GM21723 (cell line): Measurements from ENCODE around the gene PDE6B.
"Not testable (repeated sequence)": the region's sequence is repeated elsewhere in the genome, so short reads cannot be mapped to it uniquely, and the experiment has no call there.

ENCODE experiments used
- ATAC-seq: cut with Tn5 transposase; IDR thresholded peaks from one replicate; pipeline ENCODE4 v1.9.1; 2021; ENCODE audit warnings: mild to moderate bottlenecking, moderate library complexity; ENCODE audit not compliant: unreplicated experiment

Gene PDE6B

DNA sequence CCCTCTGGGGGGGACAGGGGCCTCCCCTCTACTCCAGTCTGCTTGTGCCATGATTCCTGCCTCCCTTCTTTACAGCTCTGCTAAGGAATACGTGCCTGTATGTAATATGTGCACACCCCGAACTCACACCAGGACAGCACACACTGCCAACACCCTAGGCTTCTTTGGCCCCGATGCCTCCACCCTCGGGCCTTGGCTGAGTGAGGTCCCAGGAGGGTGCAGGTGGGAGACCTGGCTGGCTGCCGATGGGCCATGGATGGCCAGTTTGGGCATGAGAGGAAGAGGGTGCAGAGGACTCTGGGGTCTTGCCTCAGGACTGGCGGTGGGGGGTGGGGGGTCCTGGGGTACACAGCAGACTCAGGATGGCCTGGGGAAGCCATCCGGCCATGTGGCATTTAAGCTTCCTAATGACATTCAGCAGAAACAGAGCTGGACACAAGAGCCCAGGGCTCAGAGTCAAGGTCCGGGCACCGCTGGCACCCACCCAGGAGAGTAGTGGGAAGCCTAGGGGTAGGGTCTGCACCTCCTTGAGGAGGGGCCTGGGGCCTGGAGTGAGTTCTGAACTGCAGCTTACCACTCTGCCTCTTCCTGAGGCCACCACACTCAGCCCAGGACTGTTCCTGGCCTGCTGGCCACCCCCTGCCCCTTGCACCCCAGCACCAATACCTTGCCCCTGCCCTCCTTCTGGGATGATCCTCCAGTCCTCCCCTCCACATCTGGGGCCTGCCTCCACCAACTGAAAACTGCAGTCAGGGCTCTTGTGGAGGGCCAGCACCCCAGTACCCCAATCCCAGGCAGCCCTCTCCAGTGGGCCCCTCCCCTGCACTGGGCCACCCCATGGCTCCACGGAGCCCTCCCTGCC is 78.2 kb downstream of the PDE6B start:
- no peak for ATAC-seq

DNA sequence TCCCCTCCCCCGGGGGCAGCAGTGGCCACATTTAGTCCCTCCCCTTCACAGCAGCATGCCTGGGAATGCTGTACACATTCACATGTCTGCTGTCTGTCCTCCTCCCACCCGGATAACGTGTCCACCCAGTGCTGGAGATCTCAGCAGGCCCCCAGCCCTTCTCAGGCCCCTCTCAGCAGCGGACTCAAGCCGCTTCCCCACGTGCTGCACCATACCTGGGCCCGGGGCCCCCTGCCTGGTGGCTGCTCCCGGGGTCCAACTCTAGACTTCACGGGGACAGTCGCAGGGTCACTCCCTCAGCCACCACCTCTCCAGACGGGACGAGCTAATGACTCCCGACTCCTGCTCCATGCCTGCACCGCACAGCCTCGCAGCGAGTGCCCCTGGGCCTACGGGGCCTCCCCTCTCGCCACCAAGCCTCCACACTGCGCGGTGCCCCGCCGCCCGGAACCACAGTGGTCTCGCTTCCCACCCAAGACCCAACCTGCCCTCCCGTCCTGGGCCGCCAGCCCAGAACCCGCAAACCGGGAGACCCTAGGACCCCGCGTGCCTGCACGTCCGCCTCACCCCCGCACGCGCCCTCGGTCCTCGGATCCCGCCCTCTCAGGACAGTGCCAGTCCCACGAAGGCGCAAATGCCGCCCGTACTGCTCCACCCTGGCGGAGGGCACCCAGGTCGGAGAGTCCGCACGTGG is 79.0 kb downstream of the PDE6B start:
- ATAC-seq, result no peak

DNA sequence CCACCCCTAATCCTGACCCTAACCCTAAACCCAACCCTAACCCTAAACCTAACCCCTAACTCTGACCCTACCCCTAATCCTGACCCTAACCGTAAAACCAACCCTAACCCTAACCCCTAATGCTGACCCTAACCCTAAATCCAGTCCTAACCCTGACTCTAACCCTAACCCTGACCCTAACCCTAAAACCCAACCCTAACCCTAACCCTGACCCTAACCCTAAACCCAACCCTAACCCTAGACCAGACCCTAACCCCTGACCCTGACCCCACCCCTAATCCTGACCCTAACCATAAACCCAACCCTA is 79.6 kb downstream of the PDE6B start:
- ATAC-seq, result no peak

DNA sequence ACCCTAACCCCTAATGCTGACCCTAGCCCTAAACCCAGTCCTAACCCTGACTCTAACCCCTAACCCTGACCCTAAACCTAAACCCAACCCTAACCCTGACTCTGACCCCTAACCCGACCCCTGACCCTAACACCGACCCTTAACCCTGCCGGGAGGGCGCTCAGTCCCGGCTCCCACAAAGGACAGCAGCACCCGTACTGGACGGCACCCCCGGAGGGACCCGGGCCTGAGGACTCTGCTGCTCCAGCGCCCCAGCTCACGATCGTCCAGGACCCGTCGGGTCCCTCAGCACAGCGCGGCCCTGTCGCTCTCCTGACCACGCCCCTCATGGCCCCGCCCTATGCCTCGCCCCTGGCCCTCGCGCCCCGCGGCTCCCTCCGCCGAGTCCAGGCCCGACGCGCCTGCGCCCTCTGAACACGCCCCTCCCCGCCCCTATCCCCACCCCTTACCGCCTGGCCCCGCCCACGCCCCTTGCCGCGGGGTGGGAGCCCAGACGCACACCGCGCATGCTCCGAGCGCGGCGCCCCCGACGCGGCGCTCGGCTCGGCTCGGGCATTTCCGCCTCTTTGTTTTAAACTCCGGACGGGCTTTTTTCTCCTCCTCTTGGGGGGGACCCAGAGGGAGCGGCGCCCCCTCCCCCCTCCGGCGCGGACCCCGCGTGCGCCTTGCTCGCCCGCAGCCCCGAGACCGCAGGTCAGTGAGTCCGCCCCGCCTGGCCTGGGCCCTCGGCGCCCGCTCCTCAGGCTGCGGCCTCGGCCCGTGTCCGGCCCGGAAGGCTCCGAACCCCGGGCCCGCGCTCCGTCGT is 80.1 kb downstream of the PDE6B start, which contains the start of gene PCGF3:
TSS of gene PCGF3 (plus strand) at position 555 of the 805 bp plus-strand sequence. CDS start 27,849 bp downstream, outside the sequence.
- peak; percentile 87 for ATAC-seq

DNA sequence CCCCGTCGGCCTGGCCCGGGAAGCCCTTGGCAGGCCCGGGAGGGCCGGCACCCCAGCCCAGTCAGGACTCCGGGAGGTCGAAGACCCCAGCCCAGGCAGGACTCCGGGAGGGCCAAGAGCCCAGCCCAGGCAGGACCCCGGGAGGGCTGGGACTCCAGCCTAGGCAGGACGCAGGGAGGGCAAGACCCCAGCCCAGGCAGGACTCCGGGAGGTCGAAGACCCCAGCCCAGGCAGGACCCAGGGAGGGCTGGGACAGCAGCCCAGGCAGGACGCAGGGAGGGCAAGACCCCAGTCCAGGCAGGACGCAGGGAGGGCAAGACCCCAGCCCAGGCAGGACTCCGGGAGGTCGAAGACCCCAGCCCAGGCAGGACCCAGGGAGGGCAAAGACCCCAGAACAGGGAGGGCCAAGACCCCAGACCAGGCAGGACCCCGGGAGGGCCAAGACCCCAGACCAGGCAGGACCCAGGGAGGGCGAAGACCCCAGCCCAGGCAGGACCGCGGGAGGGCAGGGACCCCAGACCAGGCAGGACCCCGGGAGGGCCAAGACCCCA is 80.8 kb downstream of the PDE6B start:
- not testable (repeated sequence) for ATAC-seq

DNA sequence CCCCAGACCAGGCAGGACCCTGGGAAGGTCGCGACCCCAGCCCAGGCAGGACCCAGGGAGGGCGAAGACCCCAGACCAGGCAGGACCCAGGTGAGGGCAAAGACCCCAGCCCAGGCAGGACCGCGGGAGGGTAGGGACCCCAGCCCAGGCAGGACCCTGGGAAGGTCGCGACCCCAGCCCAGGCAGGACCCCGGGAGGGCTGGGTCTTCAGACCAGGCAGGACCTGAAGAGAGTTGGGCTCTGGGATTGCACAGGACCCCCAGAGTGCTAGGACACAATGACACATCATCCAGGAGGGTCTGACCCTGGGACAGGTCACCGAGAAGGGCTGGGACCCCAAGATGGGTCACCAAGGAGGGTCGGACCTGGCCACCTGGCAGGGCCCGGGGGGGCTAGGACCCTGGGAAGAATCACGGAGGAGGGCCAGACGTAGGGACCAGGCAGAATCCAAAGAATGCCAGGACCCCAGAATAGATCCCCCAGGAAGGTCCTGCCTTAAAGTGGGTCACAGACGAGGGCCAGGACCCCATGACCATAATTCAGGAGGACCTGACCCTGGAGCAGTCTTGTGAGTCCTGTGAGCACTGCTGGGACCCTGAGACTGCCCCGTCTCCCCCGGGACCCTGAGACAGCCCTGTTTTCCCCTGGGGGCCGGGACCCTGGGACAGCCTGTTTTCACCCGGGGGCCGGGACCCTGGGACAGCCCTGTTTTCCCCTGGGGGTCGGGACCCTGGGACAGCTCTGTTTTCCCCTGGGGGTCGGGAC is 81.6 kb downstream of the PDE6B start:
- ATAC-seq, result no peak

DNA sequence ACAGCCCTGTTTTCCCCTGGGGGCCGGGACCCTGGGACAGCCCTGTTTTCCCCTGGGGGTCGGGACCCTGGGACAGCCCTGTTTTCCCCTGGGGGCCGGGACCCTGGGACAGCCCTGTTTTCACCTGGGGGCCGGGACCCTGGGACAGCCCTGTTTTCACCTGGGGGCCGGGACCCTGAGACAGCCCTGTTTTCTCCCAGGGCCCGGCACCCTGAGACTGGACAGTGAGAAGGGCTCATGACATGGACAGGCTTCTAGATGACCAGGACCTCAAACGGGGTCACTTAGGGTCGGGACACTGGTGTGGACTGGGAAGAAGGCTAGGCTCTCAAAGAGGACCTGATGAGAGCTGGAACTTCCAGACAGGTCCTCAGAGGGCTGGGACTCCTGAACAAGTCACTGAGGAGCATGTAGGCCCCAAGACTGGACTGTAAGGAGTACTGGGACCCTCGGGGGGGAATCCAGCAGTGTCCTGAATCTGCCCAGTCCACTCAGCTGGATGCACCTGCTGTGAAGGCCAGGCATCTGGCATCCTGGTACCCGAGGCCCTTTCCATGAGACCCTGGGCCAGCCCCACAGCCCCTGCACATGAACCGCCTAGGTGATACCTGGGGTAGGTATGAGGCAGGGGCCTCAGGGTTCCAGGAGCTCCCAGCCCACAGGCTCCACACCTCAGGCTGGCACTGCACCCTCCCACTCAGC is 82.7 kb downstream of the PDE6B start:
- ATAC-seq, result no peak

DNA sequence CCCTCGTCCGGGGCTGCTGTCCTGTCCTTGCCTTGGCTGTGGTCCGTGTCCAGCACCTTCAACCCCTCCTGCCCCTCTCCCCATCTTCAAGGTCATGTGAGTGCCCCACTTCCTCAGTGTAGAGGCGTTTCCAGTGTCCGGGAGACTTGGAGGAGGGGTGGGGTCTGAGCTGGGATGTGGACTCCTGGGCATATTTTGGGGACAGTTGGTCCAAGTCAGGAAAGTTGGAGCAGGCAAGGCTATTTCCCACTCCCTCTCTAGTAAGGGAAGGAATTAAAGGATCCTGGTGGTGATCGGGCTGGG is 83.2 kb downstream of the PDE6B start:
- no peak for ATAC-seq

DNA sequence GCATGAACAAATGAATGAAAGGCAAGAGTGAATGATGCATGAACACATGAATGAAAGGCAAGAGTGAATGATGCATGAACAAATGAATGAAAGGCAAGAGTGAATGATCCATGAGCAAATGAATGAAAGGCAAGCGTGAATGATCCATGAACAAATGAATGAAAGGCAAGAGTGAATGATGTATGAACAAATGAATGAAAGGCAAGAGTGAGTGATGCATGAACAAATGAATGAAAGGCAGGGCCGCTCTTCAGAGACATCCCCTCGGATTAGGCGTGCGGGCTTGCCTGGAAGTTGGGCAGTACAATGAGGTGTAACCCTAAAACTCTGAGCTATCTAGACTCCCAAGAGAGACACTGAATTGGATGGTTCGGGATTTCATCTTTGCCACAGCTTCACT is 84.0 kb downstream of the PDE6B start:
- ATAC-seq, result no peak

DNA sequence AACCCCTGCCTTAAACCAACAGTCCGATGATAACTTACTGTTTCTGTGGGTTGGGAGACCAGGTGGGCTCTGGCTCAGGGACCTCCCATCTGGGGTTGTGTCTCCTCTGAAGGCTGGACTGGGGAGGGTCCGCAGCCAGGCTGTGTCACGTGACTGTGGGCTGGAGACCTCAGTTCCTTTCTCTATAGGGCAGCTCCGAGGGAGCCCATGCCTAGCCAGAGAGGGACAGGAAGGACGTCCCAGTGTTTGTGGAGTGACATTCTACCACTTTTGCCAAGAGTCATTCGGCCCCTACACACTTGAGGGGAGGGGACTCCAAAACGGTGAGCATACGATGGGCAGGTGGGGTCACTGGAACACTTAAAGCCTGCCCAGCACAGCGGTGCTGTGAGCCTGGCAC is 84.7 kb downstream of the PDE6B start:
- no peak for ATAC-seq

DNA sequence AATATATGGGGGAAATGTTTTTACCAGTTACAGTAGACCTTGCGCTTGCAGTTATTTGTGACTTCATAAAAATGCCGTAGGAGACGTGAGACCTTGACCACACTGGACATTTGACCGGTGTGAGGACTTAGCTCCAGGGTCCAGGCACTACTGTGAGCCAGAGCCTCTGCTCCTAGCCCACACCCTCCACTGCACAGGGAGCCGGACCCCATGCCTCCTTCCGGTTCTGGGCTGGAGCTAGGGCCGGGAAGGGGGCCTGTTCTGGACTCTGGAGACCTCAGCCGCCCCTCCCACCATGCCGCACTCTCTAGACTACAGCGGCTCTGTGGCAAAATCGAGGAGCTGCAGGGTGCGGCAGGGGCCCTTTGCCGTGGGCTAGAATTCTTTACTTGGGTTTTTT is 85.5 kb downstream of the PDE6B start:
- no peak for ATAC-seq

DNA sequence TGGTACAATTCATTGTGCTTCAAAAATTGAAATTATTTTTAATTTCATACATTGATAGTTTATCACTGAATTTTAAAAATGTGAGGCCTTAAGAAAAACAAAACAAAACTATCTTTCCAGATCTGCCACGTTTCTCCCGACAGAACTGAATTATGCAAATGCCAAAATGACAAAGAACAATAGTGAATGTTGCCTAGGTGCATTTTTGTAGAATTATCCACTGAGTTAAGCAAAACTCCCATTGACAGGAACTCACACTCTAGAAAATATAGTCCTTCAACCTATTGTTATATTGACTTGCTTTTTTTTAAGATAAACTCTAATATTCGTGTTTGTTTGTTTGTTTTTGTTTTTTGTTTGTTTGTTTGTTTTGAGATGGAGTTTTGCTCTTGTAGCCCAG is 86.7 kb downstream of the PDE6B start:
- ATAC-seq, result no peak

DNA sequence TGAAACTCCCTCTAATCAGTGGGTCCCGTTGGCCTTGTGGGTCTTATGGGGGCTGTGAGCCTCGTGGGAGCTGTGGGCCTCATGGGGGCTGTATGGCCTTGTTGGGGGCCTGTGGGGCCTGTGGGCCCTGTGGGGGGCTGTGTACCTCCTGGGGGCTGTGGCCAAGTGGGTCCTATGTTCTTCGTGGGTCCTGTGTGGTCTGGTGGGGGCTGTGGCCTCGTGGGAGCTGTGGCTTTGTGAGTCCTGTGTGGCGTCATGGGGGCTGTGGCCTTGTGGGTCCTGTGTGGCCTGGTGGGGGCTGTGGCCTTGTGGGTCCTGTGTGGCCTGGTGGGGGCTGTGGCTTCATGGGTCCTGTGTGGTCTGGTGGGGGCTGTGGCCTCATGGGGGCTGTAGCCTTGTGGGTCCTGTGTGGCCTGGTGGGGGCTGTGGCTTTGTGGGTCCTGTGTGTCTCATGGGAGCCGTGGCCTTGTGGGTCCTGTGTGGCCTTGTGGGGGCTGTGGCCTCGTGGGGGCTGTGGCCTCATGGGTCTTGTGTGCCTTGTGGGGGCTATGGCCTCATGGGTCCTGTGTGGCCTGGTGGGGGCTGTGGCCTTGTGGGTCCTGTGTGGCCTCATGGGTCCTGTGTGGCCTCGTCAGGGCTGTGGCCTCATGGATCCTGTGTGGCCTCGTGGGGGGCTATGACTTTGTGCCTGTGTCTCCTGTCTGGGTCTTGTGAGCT is 87.7 kb downstream of the PDE6B start:
- ATAC-seq, result no peak

DNA sequence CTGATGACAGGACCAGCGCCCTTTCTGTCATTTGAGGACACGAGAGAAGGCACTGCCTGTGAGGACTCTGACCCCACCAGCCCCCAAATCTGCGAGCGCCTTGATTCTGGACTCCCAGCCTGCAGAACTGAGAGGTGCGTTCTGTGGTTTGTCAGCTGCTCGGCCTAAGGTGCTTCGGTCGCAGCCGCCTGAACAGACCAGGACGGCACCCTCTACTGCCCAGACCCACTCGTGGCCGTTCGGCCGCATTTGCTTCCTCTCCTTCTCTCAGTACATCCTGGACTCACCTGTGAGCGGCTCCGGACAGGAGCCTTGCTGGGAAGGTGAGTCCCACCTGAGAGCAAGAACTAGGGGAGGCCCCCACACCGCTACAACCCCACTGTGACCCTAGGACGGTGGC is 88.7 kb downstream of the PDE6B start:
- ATAC-seq, result no peak

DNA sequence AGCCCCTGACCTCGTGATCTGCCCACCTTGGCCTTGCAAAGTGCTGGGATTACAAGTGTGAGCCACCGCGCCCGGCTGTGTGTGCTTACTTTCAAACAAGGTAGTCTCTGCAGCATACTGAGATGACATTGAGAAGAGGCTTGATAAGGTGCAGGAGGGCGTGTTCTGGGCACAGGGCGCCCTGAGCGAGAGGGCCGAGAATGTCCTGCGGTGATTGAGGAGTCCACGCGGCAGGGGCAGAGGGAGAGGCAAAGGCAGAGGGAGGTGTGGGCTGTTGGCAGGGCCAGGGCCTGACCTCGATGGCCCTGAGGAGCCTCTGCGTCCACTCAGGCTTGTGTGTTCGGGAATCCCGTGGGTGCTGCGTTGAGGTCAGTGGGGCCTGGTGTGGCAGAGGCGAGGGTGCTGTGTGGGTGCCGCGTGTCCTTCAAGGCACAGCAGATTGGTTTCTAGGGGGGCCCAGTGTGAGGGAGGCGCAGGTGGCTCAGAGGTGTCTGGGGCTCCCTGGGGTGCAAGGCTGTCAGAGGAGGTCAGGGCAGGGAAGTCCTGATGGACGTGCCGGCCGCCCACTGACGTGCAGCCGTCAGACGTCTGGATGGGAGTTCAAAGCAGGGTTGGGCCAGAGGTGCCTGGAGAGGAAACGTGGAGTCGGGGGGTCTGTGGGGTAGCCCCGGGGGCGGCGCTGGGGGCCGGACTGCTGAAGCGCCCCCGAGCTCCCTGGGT is 92.4 kb downstream of the PDE6B start:
- no peak for ATAC-seq

DNA sequence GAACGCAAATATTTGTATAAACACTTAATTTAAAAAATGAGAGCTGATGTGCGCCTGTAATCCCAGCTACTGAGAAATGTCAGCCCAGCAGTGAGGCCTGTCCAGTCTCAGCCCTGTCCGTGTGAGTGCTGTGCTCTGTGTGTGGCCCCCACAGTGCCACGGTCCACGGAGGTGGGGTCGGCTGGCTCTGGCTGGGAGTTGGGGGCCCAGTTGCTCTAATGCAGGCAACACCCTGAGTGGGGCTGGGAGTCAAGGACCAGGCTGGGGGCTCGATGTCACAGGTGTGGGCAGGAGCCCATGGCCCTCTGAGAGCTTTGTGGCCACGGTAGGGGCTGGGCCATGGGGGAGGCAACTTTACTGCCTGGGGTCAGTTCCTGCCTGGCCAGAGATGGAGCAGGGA is 93.1 kb downstream of the PDE6B start:
- no peak for ATAC-seq
